ENCODE data around the gene MOCS1.
"Not testable (repeated sequence)": the region's sequence is repeated elsewhere in the genome, so short reads cannot be mapped to it uniquely, and the experiment has no call there.

Gene MOCS1

GRCh38 chr6:39934131-39934757 lies at the start of gene MOCS1:
MOCS1 (minus strand) TSS chr6:39934462; CDS start chr6:39934417, 45 bp downstream.
- DNase-seq: peak; percentile 21 to 92 (median 81)

DNA sequence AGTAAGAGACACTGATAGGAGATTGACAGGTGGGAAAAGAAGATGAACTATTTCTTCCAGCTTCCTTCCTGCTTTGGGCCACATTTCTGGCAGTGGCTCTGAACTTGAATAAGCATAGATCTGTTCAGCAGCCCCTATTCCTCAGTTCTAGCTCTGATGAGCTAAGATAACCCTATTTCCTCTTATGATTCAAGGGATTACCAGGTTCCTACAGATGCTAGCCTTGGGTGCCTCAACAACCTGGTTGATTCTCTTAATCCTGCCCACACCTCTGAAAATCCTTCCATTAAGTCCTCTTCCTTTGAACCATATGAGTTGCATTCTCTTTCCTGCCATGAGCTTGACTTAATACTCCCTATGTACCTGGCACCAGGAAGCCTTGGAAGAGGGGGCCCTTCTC lies 49.8 kb upstream of the MOCS1 start:
- DNase-seq: no peak

- DNase-seq: no peak
These were observed 48.9 kb upstream of the MOCS1 start for GRCh38 chr6:39983193-39983592.

GRCh38 chr6:39982720-39983119 lies 48.5 kb upstream of the MOCS1 start:
- no peak for DNase-seq

DNA sequence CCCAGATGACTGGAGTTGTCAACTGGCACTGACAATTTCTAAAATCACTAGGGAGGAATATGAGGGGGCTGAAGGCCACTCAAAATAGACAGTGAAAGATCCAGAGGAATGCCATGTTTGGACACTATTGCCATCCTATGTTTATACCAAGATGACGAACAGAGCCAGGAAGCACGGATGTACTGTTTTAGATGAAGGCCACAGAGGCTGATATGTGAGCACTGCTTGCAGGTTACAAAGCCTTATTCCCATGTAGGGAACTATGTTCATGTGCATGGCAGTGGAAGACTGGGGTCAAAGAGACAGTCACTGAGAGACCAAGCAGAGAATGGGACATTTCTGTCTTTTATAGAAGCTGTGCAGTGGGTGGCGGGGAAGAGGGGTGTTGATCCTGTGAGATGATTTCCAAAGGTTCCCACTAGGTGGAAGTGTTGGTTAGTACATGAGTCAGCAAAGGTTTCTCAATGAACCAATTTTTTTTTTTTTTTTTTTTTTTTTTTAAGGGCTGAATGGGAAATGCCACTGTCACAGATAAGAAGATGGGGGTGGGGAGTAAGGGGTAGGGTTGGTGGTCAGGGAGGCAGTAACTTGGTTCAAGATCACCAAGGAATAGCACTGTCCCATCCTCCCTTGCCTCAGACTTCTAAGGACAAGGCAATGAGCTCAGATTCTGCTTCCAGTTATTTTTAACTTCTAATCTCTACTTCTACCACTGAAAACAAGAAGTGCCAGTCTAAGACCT lies 46.7 kb upstream of the MOCS1 start:
- peak in 13 of 51 donors; percentile 1 to 35 (median 4) for DNase-seq

GRCh38 chr6:39979461-39980328 lies 45.4 kb upstream of the MOCS1 start:
- DNase-seq: no peak

GRCh38 chr6:39978240-39978639 lies 44.0 kb upstream of the MOCS1 start:
- no peak for DNase-seq

DNA sequence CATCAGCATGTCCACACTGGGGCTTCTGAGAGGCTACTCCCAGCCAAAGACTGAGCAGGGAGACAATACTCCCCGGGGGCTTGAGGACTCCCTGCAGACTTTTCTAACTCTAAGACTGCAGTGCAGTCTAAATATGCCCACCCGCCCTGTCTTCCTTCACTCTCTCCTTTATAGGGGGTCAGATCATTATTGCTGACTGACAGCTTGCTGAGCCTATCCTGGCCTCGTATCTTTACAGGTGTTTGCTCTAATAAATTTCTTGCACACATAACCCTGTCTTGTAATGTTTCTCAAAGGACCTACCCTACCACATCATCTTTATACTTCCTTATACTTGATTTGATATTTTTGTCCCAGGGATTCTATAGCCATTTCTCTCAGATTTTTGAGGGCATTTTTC lies 39.4 kb upstream of the MOCS1 start:
- DNase-seq: no peak

- DNase-seq: not testable (repeated sequence)
These were observed 38.5 kb upstream of the MOCS1 start for GRCh38 chr6:39972717-39973116.

- not testable (repeated sequence) for DNase-seq
These were observed 36.9 kb upstream of the MOCS1 start for GRCh38 chr6:39971131-39971530.

- no peak for DNase-seq
These were observed 31.5 kb upstream of the MOCS1 start for GRCh38 chr6:39965751-39966150.

- no peak for DNase-seq
These were observed 30.3 kb upstream of the MOCS1 start for GRCh38 chr6:39964530-39964929.

- DNase-seq: no peak
These were observed 29.8 kb upstream of the MOCS1 start for GRCh38 chr6:39964094-39964493.

DNA sequence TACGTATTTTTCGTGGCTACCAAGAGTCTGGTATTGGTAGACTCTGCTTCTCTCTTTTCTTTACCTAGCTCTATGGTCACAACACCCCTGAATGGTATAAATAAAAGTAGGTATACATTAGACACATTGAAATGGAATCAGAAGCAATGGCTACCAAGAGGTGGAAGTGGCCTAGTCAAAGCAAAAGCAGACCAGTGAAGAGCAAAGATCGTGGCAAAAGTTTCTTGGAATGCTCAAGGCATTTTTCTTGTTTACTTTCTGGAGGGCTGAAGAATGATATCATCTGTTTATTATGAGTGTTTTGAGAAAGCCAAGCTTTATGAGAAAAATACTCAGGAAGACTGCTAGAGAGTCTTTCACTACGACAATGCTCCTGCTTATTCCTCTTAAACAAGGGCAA lies 28.6 kb upstream of the MOCS1 start:
- DNase-seq: no peak

GRCh38 chr6:39961178-39961577 lies 26.9 kb upstream of the MOCS1 start:
- no peak for DNase-seq

GRCh38 chr6:39958947-39959346 lies 24.7 kb upstream of the MOCS1 start:
- no peak for DNase-seq

GRCh38 chr6:39956936-39957335 lies 22.7 kb upstream of the MOCS1 start:
- no peak for DNase-seq

DNA sequence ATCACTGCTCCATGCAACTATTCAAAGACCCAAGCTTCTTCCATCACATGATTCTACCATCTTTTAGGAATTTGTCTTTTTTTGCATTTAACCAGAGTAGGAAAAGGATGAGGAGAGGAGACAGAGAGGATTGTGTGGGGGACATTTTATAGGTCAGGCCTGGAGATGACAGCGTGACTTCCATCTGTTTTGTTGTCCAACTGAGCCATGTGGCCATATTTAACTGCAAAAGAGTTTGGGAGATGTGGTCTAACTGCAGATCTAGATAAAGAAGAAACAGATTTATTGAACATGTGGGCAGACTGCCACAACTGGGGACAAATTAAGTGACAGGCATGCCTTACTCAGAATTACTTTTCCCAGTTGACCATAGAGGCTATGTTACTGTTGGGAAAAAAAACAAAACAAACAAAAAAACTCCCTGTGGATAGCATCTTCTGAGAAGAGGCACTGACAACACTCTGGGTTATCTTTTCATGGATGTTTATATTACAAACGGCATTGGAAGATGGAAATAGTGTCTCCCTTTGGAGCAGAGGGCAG lies 18.9 kb upstream of the MOCS1 start:
- DNase-seq: no peak

- no peak for DNase-seq
These were observed 17.9 kb upstream of the MOCS1 start for GRCh38 chr6:39952167-39952566.

GRCh38 chr6:39951716-39952115 lies 17.5 kb upstream of the MOCS1 start:
- no peak for DNase-seq

DNA sequence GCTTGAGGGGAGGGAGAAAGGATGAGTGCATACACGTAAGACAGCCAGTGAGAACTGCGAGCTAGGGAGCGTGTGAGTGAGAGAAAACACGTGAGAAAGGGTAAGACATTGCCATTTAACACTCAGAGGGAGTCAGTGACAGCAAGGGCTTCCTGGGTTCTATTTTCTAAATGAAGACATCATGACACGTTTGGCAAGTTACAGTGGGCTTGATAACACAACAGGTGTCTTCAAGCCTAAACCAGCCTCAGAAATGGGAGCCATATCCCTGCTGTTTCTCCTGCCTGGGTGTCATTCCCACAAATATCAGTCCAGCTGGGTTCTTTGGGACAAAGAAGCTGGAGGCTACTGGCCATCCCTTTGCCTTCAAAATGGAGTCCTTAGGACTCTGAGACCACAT lies 16.9 kb upstream of the MOCS1 start:
- DNase-seq: no peak

DNA sequence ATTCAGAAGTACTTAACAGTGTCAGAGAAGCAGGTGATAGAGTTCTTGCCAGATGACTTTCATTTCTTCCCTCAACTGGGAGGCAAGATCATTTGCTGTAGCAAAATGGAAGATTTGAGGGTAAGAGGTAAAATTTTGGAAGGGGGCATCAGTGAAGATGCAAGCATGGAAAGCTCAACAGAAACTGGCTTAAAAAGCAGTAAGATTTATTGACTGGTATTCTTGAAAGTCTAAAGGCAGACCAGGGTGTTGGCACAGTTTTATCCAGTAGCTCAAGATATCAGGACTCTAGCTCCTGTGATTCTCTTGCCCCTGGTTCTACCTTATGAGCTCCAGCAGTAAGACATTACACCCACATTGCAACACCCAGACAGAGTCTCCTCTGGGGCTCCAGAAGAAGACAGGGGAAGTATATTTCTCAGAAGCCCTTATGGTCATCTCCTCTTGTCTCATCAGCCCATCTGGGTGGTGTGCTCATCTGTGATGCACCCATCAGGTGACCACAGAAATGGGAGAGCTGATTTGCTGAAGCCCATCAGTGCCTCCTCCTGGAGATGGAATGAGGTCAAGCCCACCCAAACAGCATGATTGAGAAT lies 16.0 kb upstream of the MOCS1 start:
- no peak for DNase-seq

Measured in hypothalamus (tissue), 51 donors.